Retina (tissue), 1 donor: Measurements from ENCODE around the gene CRABP2.

Source experiments
- DNase-seq: peaks from one replicate; pipeline ENCODE4 v3.0.0-alpha.2; 2016

Gene CRABP2

GRCh38 chr1:156705321-156705917 lies at the start of gene CRABP2:
Gene CRABP2 (minus strand): TSS chr1:156705583. CDS start chr1:156705446, 137 bp downstream.
- DNase-seq: no peak

- DNase-seq: no peak
Observed at GRCh38 chr1:156754219-156754618, 48.8 kb upstream of the CRABP2 start.

- no peak for DNase-seq
Observed at GRCh38 chr1:156752843-156753482, 47.6 kb upstream of the CRABP2 start.

GRCh38 chr1:156751757-156752481 lies 46.5 kb upstream of the CRABP2 start:
- peak; percentile 93 for DNase-seq

- DNase-seq: no peak
Observed at GRCh38 chr1:156751451-156751756, 46.0 kb upstream of the CRABP2 start, which contains the start of gene HDGF. Gene HDGF (minus strand): TSS chr1:156751675. CDS start chr1:156751429, 246 bp downstream.

- peak; percentile 74 for DNase-seq
Observed at GRCh38 chr1:156750711-156751450, 45.5 kb upstream of the CRABP2 start.

- DNase-seq: peak; percentile 17
Observed at GRCh38 chr1:156750191-156750672, 44.8 kb upstream of the CRABP2 start.

GRCh38 chr1:156749419-156750118 lies 44.2 kb upstream of the CRABP2 start:
- DNase-seq: no peak

GRCh38 chr1:156748670-156749418 lies 43.5 kb upstream of the CRABP2 start:
- no peak for DNase-seq

- DNase-seq: no peak
Observed at GRCh38 chr1:156747742-156748669, 42.6 kb upstream of the CRABP2 start.

- peak; percentile 90 for DNase-seq
Observed at GRCh38 chr1:156746728-156747631, 41.6 kb upstream of the CRABP2 start.

GRCh38 chr1:156746406-156746727 lies 41.0 kb upstream of the CRABP2 start:
- no peak for DNase-seq

GRCh38 chr1:156745881-156746280 lies 40.5 kb upstream of the CRABP2 start:
- DNase-seq: no peak

GRCh38 chr1:156744786-156745419 lies 39.5 kb upstream of the CRABP2 start:
- DNase-seq: no peak

GRCh38 chr1:156744344-156744743 lies 39.0 kb upstream of the CRABP2 start:
- DNase-seq: no peak

- DNase-seq: no peak
Observed at GRCh38 chr1:156743367-156744302, 38.3 kb upstream of the CRABP2 start.

GRCh38 chr1:156742801-156743200 lies 37.4 kb upstream of the CRABP2 start:
- DNase-seq: no peak

- no peak for DNase-seq
Observed at GRCh38 chr1:156742017-156742416, 36.6 kb upstream of the CRABP2 start.
